HepG2 (cell line): ENCODE data around the gene SLC45A3. TPM values are rescaled to one million over a fixed set of nuclear protein-coding genes. Genes with fewer than 3 reads are reported as not detected.

Experiments used
- ATAC-seq: fragments of 200-7000 bp; cut with Tn5 transposase; 3 replicates; pipeline ENCODE4 v1.9.1; 2020; ENCODE audit warnings: mild to moderate bottlenecking, moderate library complexity
- BruUV-seq: library from RNA; stranded (reverse); fragments of 400-500 nt; replicated peaks from 2 replicates; lab custom pipeline; 2021; lab: Mats Ljungman, UMichigan
- CTCF ChIA-PET: fragments of 300-600 bp; formaldehyde crosslinking; extraction: SDS; loops from one replicate; lab custom pipeline; 2021; ENCODE audit warnings: low total read pairs, inconsistent platforms, low intra/inter-chr PET ratio; lab: Yijun Ruan, JAX
- POLR2A ChIA-PET: fragments of 350-600 bp; sonication (Branson Sonifier 250); formaldehyde crosslinking; loops from one replicate; lab custom pipeline; 2020; ENCODE audit warnings: antibody characterized with exemption, inconsistent platforms; lab: Yijun Ruan, JAX
- DNase-seq: peaks from one replicate; pipeline ENCODE4 v3.0.0-alpha.2; 2015; ENCODE audit warnings: low spot score
- FAIRE-seq: peaks from 3 replicates; lab custom pipeline; 2011; peaks lifted over from hg19 to GRCh38; lab: Jason Lieb, UNC
- H2AFZ ChIP-seq: one replicate; pipeline ENCODE4 v1.6.1; 2011; ENCODE audit warnings: low read length, inconsistent platforms
- H3K27ac ChIP-seq: fragments of 300-600 bp; 3 replicates; pipeline ENCODE4 v1.8.0; 2011; ENCODE audit warnings: mixed run types, mild to moderate bottlenecking, mixed read lengths, low read length, inconsistent platforms; ENCODE audit not compliant: insufficient read depth; ENCODE audit errors: extremely low read length
- H3K27me3 ChIP-seq, 2 experiments: fragments of 200-600 bp in 1 of 2; 2 replicates in 1 of 2; 3 replicates in 1 of 2; pipeline versions ENCODE4 v1.6.0 to v1.8.0; 2011; ENCODE audit warnings: low read length in 2 of 2, mild to moderate bottlenecking in 2 of 2, moderate library complexity in 2 of 2, inconsistent platforms in 1 of 2; ENCODE audit not compliant: insufficient read depth in 2 of 2, control insufficient read depth in 1 of 2
- H3K36me3 ChIP-seq, 2 experiments: fragments of 200-600 bp in 1 of 2; replicated peaks in 1 of 2; 2 replicates in 1 of 2; 3 replicates in 1 of 2; pipeline versions ENCODE4 v1.5.1 to v1.8.0; 2011; ENCODE audit warnings: low read length in 2 of 2, inconsistent platforms in 1 of 2; ENCODE audit not compliant: insufficient read depth in 2 of 2, control insufficient read depth in 1 of 2
- H3K4me1 ChIP-seq: 2 replicates; pipeline ENCODE4 v1.5.1; 2012; ENCODE audit warnings: low read length, inconsistent platforms; ENCODE audit not compliant: insufficient read depth
- H3K4me2 ChIP-seq: 2 replicates; pipeline ENCODE4 v1.6.0; 2011; ENCODE audit warnings: low read depth, low read length, inconsistent platforms
- H3K4me3 ChIP-seq, 3 experiments: fragments of 200-600 bp in 1 of 3; sonication (generic), shearing (Covaris generic) in 1 of 3; replicated peaks in 1 of 3; 2 replicates each; pipeline ENCODE4 v1.5.1; 2011 to 2016; ENCODE audit warnings: low read length in 3 of 3, inconsistent platforms in 2 of 3, low read depth in 2 of 3, mild to moderate bottlenecking in 2 of 3, control low read depth in 1 of 3, mixed read lengths in 1 of 3; ENCODE audit not compliant: insufficient read depth in 1 of 3
- H3K79me2 ChIP-seq: one replicate; pipeline ENCODE4 v1.6.1; 2011; ENCODE audit warnings: low read length, inconsistent platforms; ENCODE audit not compliant: insufficient read depth
- H3K9ac ChIP-seq: 2 replicates; pipeline ENCODE4 v1.6.0; 2011; ENCODE audit warnings: mild to moderate bottlenecking, low read depth, low read length, inconsistent platforms; ENCODE audit not compliant: insufficient read depth
- H3K9me3 ChIP-seq: 2 replicates; pipeline ENCODE4 v1.5.1; 2012; ENCODE audit warnings: mild to moderate bottlenecking, low read length
- H4K20me1 ChIP-seq: 2 replicates; pipeline ENCODE4 v1.6.0; 2011; ENCODE audit warnings: inconsistent platforms, mild to moderate bottlenecking, low read length, moderate library complexity; ENCODE audit not compliant: insufficient read depth
- AHR ChIP-seq: IDR thresholded peaks from 2 replicates; pipeline ENCODE4 v1.6.1; 2018; ENCODE audit warnings: missing genetic modification reagents, missing compliant biosample characterization
- DPF2 ChIP-seq: sonication (generic); formaldehyde crosslinking; IDR thresholded peaks from 2 replicates; pipeline ENCODE4 v1.4.0; 2020; ENCODE audit warnings: mild to moderate bottlenecking, low read depth, missing genetic modification reagents, borderline replicate concordance
- FOXP1 ChIP-seq, 2 experiments: fragments of 450-650 bp in 1 of 2; IDR thresholded peaks; 2 replicates each; pipeline ENCODE4 v1.6.1; 2017 to 2018; ENCODE audit warnings: antibody characterized with exemption in 1 of 2
- HDAC2 ChIP-seq: sonication (generic); formaldehyde crosslinking; IDR thresholded peaks from 2 replicates; pipeline ENCODE4 v1.4.0; 2020; ENCODE audit warnings: missing genetic modification reagents
- HMG20A ChIP-seq: IDR thresholded peaks from 2 replicates; pipeline ENCODE4 v1.6.1; 2016; ENCODE audit warnings: borderline replicate concordance
- ISL2 ChIP-seq: sonication (generic); formaldehyde crosslinking; IDR thresholded peaks from 2 replicates; pipeline ENCODE4 v1.5.0; 2020; ENCODE audit warnings: missing genetic modification reagents
- NR2F6 ChIP-seq, 2 experiments: IDR thresholded peaks; 2 replicates each; pipeline ENCODE4 v1.6.1; 2016; ENCODE audit warnings: antibody characterized with exemption in 1 of 2, mild to moderate bottlenecking in 1 of 2
- PHF5A ChIP-seq: IDR thresholded peaks from one replicate; pipeline ENCODE4 v1.6.1; 2018; ENCODE audit warnings: low read depth, missing genetic modification reagents; ENCODE audit not compliant: unreplicated experiment
- PITX1 ChIP-seq: sonication (generic); formaldehyde crosslinking; IDR thresholded peaks from 2 replicates; pipeline ENCODE4 v1.5.1; 2020; ENCODE audit warnings: mild to moderate bottlenecking, missing genetic modification reagents
- SIN3A ChIP-seq: IDR thresholded peaks from 2 replicates; pipeline ENCODE4 v1.6.1; 2011; ENCODE audit warnings: low read depth, mild to moderate bottlenecking, control low read depth, low read length, borderline replicate concordance
- ZBTB7B ChIP-seq: sonication (generic); formaldehyde crosslinking; IDR thresholded peaks from 2 replicates; pipeline ENCODE4 v1.4.0; 2020; ENCODE audit warnings: missing genetic modification reagents
- ZKSCAN5 ChIP-seq: sonication (generic); formaldehyde crosslinking; IDR thresholded peaks from 2 replicates; pipeline ENCODE4 v1.5.1; 2020; ENCODE audit warnings: mild to moderate bottlenecking, missing genetic modification reagents
- ZNF430 ChIP-seq: sonication (generic); formaldehyde crosslinking; IDR thresholded peaks from 2 replicates; pipeline ENCODE4 v1.9.0; 2021; ENCODE audit warnings: mild to moderate bottlenecking, missing genetic modification reagents
- WGBS: methylation state at CpG from one replicate; pipeline ENCODE4 v1.1.6; 2017; ENCODE audit warnings: low lambda C conversion rate; 5-methylcytosine and 5-hydroxymethylcytosine counted together
- in situ Hi-C: cut with HindIII; loops from 2 replicates; pipeline ENCODE4 v1.10.0; 2017; ENCODE audit warnings: low pct_unique_long_range_greater_than_20kb; ENCODE audit not compliant: extremely low pct_ligation_motif_present
- intact Hi-C: fragments of 100-400 bp; cut with micrococcal nuclease; formaldehyde crosslinking; loops from one replicate; pipeline ENCODE4 v1.10.0; 2022; ENCODE audit not compliant: unreplicated experiment
- polyA plus RNA-seq, 8 experiments: library from polyadenylated mRNA; depleted of rRNA in 3 of 8; stranded (reverse) in 7 of 8; unstranded in 1 of 8; fragments of >200 nt; fragmentation: Illumina TruSeq in 4 of 8; extraction: Trizol in 4 of 8; gene quantifications; 2 replicates each; pipeline versions ENCODE4 v1.2.1 to v1.2.3, GENCODE V29; 2011 to 2016; ENCODE audit warnings: low read depth in 4 of 8, missing spikeins in 1 of 8, mixed read lengths in 1 of 8; ENCODE audit not compliant: insufficient read depth in 1 of 8
- total RNA-seq, 5 experiments: library from RNA; depleted of rRNA; stranded (reverse); fragments of >200 nt; fragmentation: Illumina TruSeq; extraction: Trizol; gene quantifications; 2 replicates each; pipeline ENCODE4 v1.2.3, GENCODE V29; 2016; ENCODE audit warnings: low read depth in 1 of 5
- TF ChIP-seq, protein P1 (sequence below): sonication (generic); formaldehyde crosslinking; IDR thresholded peaks from 2 replicates; pipeline ENCODE4 v1.5.0; 2020; ENCODE audit warnings: mild to moderate bottlenecking, missing genetic modification reagents, borderline replicate concordance

SLC45A3 gene
- total and polyA plus RNA-seq, 2 of the 13 experiments (the other 11 are each of a cell fraction or from before 2014, with no cell fraction given) = 3.4 to 4.1 TPM

DNA sequence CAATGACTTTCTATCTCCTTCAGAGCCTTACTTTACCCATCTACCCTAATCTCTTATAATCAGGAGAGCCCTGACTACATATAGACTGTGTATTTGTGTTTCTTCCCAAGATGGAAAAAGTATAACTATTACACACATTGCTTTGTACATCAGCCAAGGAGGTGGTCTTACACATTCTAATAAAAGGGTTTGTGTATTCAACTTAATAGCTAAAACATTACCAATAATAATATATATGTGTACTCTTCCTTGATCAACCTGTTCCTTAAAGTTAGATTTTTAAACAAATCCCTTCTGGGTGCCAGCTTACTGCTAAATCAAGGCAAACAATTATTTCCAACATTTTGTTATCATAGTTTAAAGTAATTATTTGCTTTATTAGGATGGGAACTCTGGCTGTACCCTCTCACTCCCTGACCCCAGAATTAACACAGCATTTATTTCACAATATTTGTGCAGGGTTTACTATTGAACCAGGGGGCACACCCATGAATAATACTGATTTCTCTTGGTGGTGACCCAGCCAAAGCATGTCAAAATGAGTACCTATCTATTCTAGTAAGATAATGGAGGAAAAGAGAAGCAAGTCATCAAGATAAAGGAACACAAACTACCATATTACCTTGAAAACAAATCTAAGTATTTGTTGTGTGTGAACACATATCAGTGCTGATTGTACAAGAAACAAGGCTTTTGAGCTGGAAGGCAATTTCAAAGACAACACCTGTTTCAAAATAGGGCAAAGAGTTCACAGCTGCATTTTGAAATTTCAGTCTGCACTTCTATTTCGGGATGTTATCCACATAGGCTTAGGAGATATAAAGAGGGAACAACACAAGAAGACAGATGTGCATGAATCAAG is 30.1 kb upstream of the SLC45A3 start:
- FAIRE-seq = no peak
- TF ChIP-seq FOXP1 (IDR thresholded peaks at IDR 0.05) (no peak), FOXP1 (CRISPR knock-in tag; IDR thresholded peaks at IDR 0.05) (peak; percentile 55; the same call in 1 of the 2 replicates), ZNF430 (0 out of 2 replicates have a peak, but pooled peaks have one; percentile 20), DPF2 (CRISPR knock-in tag) (0 out of 2 replicates have a peak, but pooled peaks have one; percentile 42), SIN3A (no peak), ISL2 (peak; percentile 45), NR2F6 (IDR thresholded peaks at IDR 0.05) (no peak), NR2F6 (CRISPR knock-in tag; IDR thresholded peaks at IDR 0.05) (peak; percentile 31; the same call in 1 of the 2 replicates), ZBTB7B (CRISPR knock-in tag) (0 out of 2 replicates have a peak, but pooled peaks have one; percentile 20), AHR (CRISPR knock-in tag) (no peak), HDAC2 (CRISPR knock-in tag) (peak; percentile 22; the same call in 1 of the 2 replicates), PHF5A (CRISPR knock-in tag) (peak; percentile 44), ZKSCAN5 (CRISPR knock-in tag) (no peak), HMG20A (CRISPR knock-in tag) (0 out of 2 replicates have a peak, but pooled peaks have one; percentile 16), PITX1 (peak; percentile 42; the same call in 1 of the 2 replicates)
- TF ChIP-seq, protein P1, sequence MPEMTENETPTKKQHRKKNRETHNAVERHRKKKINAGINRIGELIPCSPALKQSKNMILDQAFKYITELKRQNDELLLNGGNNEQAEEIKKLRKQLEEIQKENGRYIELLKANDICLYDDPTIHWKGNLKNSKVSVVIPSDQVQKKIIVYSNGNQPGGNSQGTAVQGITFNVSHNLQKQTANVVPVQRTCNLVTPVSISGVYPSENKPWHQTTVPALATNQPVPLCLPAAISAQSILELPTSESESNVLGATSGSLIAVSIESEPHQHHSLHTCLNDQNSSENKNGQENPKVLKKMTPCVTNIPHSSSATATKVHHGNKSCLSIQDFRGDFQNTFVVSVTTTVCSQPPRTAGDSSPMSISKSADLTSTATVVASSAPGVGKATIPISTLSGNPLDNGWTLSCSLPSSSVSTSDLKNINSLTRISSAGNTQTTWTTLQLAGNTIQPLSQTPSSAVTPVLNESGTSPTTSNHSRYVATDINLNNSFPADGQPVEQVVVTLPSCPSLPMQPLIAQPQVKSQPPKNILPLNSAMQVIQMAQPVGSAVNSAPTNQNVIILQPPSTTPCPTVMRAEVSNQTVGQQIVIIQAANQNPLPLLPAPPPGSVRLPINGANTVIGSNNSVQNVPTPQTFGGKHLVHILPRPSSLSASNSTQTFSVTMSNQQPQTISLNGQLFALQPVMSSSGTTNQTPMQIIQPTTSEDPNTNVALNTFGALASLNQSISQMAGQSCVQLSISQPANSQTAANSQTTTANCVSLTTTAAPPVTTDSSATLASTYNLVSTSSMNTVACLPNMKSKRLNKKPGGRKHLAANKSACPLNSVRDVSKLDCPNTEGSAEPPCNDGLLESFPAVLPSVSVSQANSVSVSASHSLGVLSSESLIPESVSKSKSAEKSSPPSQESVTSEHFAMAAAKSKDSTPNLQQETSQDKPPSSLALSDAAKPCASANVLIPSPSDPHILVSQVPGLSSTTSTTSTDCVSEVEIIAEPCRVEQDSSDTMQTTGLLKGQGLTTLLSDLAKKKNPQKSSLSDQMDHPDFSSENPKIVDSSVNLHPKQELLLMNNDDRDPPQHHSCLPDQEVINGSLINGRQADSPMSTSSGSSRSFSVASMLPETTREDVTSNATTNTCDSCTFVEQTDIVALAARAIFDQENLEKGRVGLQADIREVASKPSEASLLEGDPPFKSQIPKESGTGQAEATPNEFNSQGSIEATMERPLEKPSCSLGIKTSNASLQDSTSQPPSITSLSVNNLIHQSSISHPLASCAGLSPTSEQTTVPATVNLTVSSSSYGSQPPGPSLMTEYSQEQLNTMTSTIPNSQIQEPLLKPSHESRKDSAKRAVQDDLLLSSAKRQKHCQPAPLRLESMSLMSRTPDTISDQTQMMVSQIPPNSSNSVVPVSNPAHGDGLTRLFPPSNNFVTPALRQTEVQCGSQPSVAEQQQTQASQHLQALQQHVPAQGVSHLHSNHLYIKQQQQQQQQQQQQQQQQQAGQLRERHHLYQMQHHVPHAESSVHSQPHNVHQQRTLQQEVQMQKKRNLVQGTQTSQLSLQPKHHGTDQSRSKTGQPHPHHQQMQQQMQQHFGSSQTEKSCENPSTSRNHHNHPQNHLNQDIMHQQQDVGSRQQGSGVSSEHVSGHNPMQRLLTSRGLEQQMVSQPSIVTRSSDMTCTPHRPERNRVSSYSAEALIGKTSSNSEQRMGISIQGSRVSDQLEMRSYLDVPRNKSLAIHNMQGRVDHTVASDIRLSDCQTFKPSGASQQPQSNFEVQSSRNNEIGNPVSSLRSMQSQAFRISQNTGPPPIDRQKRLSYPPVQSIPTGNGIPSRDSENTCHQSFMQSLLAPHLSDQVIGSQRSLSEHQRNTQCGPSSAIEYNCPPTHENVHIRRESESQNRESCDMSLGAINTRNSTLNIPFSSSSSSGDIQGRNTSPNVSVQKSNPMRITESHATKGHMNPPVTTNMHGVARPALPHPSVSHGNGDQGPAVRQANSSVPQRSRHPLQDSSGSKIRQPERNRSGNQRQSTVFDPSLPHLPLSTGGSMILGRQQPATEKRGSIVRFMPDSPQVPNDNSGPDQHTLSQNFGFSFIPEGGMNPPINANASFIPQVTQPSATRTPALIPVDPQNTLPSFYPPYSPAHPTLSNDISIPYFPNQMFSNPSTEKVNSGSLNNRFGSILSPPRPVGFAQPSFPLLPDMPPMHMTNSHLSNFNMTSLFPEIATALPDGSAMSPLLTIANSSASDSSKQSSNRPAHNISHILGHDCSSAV (CRISPR knock-in tag) = no peak

More for the DNA sequence above, 30.1 kb upstream of the SLC45A3 start:
- no TSS peak for BruUV-seq
- DNase-seq (peak; percentile 34), ATAC-seq (peak; percentile 17)
- Histone ChIP-seq H2AFZ (no peak overlapping the region), H3K27ac (peak overlapping the region; percentile 53), H3K36me3 (peaks cover 0 to under 1% of the 10 kb centered on the region in 2 experiments; a peak in 1 of 5 replicates), H3K4me2 (peak overlapping the region; percentile 28), H3K79me2 (no peaks in the 10 kb centered on the region), H3K9ac (no peak overlapping the region), H3K4me1 (peaks cover 85% of the 10 kb centered on the region), H3K4me3 (no peak overlapping the region; a peak in 1 of 6 replicates), H3K27me3 (no peaks in the 10 kb centered on the region), H4K20me1 (no peaks in the 10 kb centered on the region), H3K9me3 (no peaks in the 10 kb centered on the region)
- ChIA-PET CTCF (interaction anchor here (1.8 to 4.4 kb wide), 2 partner anchors 51 to 119 kb away, joined by 7 to 83 read pairs; no protein-coding TSS in a partner anchor), POLR2A (interaction anchor here (1.3 to 2.5 kb wide), 6 partner anchors 32 to 118 kb away, joined by 3 to 16 read pairs (median 6); partner anchors contain the start of genes ELK4 and SLC45A3)
- 0% methylated on average over 1 of the region's 1 CpG for WGBS
- in situ Hi-C loops (no loop called here), intact Hi-C loops (loop anchor here (1.0 to 2.0 kb wide), 3 partner anchors 38 to 118 kb away; no protein-coding TSS in a partner anchor)
